Subcutaneous abdominal adipose tissue (tissue), 5 donors: ENCODE results near the gene ADGRF3.

Experiments used
- H3K27ac ChIP-seq: one replicate; pipeline ENCODE4 v1.7.0; 2013; ENCODE audit warnings: low read depth, mild to moderate bottlenecking, inconsistent platforms, low read length, moderate library complexity
- H3K27me3 ChIP-seq, 5 donors: one replicate each; pipeline ENCODE4 v1.7.0; 2013; ENCODE audit warnings: low read length in 5 of 5, inconsistent platforms in 1 of 5; ENCODE audit not compliant: control insufficient read depth in 5 of 5, insufficient read depth in 4 of 5
- H3K36me3 ChIP-seq, 5 donors: one replicate each; pipeline ENCODE4 v1.7.0; 2013; ENCODE audit warnings: low read length in 5 of 5; ENCODE audit not compliant: control insufficient read depth in 5 of 5, insufficient read depth in 5 of 5
- H3K4me1 ChIP-seq, 5 donors: one replicate each; pipeline ENCODE4 v1.7.0; 2013; ENCODE audit warnings: low read length in 5 of 5, mild to moderate bottlenecking in 3 of 5, moderate library complexity in 1 of 5; ENCODE audit not compliant: control insufficient read depth in 5 of 5, insufficient read depth in 5 of 5
- H3K4me3 ChIP-seq, 5 donors: one replicate each; pipeline ENCODE4 v1.7.0; 2013; ENCODE audit warnings: low read length in 5 of 5, low read depth in 1 of 5
- H3K9ac ChIP-seq, 5 donors: one replicate each; pipeline ENCODE4 v1.7.0; 2013; ENCODE audit warnings: low read length in 5 of 5, mild to moderate bottlenecking in 4 of 5, moderate library complexity in 3 of 5
- H3K9me3 ChIP-seq, 5 donors: one replicate each; pipeline ENCODE4 v1.7.0; 2013; ENCODE audit warnings: low read length in 5 of 5; ENCODE audit not compliant: control insufficient read depth in 5 of 5
- donor health status: healthy.
- donor health status: healthy.
- donor health status: healthy.
- donor health status: healthy.
- donor health status: healthy.

ADGRF3 gene, protein sequence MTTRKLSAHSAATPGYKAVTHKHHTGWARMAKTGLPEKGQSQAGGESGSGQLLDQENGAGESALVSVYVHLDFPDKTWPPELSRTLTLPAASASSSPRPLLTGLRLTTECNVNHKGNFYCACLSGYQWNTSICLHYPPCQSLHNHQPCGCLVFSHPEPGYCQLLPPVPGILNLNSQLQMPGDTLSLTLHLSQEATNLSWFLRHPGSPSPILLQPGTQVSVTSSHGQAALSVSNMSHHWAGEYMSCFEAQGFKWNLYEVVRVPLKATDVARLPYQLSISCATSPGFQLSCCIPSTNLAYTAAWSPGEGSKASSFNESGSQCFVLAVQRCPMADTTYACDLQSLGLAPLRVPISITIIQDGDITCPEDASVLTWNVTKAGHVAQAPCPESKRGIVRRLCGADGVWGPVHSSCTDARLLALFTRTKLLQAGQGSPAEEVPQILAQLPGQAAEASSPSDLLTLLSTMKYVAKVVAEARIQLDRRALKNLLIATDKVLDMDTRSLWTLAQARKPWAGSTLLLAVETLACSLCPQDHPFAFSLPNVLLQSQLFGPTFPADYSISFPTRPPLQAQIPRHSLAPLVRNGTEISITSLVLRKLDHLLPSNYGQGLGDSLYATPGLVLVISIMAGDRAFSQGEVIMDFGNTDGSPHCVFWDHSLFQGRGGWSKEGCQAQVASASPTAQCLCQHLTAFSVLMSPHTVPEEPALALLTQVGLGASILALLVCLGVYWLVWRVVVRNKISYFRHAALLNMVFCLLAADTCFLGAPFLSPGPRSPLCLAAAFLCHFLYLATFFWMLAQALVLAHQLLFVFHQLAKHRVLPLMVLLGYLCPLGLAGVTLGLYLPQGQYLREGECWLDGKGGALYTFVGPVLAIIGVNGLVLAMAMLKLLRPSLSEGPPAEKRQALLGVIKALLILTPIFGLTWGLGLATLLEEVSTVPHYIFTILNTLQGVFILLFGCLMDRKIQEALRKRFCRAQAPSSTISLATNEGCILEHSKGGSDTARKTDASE

DNA sequence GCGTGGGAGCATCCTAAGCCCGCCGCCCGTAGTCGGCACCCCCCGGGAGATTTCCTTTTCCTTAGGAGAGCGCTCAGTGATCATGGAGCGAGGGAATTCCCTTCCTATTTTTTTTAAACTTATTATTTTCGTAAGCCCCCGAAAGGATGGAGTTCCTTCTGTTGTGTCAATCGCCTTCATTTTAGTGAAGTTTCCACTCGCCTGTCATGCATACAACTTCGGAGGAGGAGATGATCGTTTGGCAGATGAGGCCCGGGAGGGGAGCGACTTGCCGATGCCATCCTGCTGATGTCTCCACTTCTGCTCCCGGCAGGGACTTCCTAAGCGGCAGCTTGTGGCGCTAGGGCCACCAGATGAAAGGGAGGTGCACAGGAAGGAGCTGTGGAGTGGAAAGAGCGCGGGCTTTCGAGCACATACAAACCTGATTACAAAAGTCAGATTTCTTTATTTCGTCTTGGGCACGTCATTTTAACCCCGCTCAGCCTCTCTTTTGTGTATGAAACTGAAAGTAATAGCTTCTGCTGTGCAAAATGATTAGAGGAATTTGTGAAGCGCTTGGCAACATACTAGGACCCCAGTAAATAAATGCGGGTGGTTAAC is at the start of gene ADGRF3:
Gene ADGRF3 (minus strand): TSS at position 336 of the 600 bp plus-strand sequence. CDS start 555 bp downstream, outside the sequence.
- Histone ChIP-seq H3K4me1 (peaks cover 2 to 28% (median 23%) of the 10 kb centered on the region in 5 donors), H3K27ac (peak within 1 kb of the TSS; percentile 100), H3K9ac (peak within 1 kb of the TSS; percentile 83 to 99 (median 96)), H3K36me3 (no peaks in the 10 kb centered on the region), H3K9me3 (no peaks in the 10 kb centered on the region), H3K4me3 (peak within 1 kb of the TSS; percentile 77 to 97 (median 97)), H3K27me3 (no peaks in the 10 kb centered on the region)

DNA sequence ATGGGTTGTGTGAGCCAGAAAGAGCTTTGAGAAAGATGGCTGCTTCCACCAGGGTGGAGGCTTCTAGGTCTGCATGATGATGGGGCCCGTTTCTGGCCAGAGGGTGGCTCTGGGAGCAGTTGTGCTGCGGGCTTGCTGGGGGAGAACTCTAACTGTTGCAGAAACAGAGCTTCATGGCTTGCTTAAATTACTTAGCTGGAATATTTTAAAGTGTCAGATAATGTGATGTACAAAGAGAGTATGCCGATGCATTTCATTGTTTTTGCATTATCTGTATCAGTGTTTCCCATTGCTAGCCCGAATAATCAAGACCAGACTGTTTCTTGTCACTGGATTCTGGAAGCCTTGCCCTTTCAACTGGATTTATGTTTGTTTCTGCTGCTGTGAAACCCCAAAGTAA is 48.8 kb upstream of the ADGRF3 start:
- no peaks in the 10 kb centered on the region for H3K4me1 ChIP-seq
- H3K4me3 ChIP-seq, result no peak overlapping the region
- no peak overlapping the region for H3K27ac ChIP-seq
- H3K9ac ChIP-seq, result no peak overlapping the region
- H3K27me3 ChIP-seq, result no peaks in the 10 kb centered on the region
- no peaks in the 10 kb centered on the region for H3K9me3 ChIP-seq
- H3K36me3 ChIP-seq, result peaks cover 0 to 16% (median 3%) of the 10 kb centered on the region in 5 donors

DNA sequence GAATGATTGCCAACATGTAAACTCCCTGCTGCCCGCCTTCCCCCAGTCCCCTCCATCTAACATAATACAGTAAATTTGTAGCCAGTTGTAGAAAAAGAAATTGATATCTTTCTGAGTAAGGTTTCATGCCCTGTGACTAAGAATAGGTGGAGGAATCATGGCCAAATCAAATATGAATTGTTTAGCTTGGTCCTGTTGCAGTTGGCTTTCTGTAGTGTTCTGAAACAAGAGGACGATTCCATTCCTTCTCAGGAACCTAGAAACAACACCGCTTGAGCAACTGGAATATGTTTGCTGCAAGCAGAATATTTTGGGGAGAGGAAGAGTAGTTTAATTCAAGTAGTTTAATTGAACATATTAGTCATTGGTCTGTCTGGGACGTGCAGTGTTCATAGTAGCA is 48.1 kb upstream of the ADGRF3 start:
- Histone ChIP-seq H3K4me1 (no peaks in the 10 kb centered on the region), H3K27ac (no peak overlapping the region), H3K9me3 (no peaks in the 10 kb centered on the region), H3K9ac (no peak overlapping the region), H3K27me3 (no peaks in the 10 kb centered on the region), H3K36me3 (peaks cover 0 to 20% (median 5%) of the 10 kb centered on the region in 5 donors), H3K4me3 (no peak overlapping the region)

DNA sequence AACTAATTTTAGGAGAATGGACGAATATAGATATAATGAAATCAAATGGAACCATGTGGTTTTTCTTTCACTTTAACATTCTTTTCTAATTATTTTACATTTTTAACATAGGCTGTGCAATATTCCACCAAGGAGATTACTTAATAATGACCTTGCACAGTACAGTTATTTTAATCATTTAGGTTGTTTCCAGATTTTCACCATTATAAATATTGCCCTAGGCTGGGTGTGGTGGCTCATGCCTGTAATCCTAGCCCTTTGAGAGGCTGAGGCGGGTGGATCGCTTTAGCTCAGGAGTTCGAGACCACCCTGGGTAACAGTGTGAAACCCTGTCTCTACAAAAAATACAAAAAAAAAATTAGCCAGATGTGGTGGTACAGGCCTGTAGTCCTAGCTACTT is 40.6 kb upstream of the ADGRF3 start:
- H3K36me3 ChIP-seq, result peaks cover 8 to 38% (median 23%) of the 10 kb centered on the region in 5 donors
- no peaks in the 10 kb centered on the region for H3K27me3 ChIP-seq
- H3K9me3 ChIP-seq, result no peaks in the 10 kb centered on the region

DNA sequence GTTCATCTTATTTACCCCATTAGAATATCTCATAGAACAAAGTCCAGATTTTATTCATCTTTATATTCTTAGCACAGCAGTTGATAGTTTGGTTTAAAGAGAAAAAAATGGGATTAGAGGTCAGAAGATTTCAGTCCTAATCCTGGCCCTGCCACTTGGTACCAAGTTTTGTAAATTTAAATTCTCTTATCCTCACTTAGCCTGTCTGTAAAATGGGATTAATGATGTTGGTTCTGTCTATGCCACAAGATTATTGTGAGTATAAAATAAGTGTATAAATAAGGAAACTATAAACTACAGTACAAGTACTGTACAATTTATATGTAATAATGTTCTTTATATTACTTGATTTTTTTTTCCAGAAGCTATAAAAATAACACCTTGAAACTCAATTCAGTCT is 38.0 kb upstream of the ADGRF3 start:
- Histone ChIP-seq H3K36me3 (peaks cover 10 to 27% (median 15%) of the 10 kb centered on the region in 5 donors), H3K9me3 (no peaks in the 10 kb centered on the region)

More for the DNA sequence above, 40.6 kb upstream of the ADGRF3 start:
- Histone ChIP-seq H3K4me3 (no peak overlapping the region), H3K9ac (no peak overlapping the region), H3K4me1 (no peaks in the 10 kb centered on the region), H3K27ac (no peak overlapping the region)

DNA sequence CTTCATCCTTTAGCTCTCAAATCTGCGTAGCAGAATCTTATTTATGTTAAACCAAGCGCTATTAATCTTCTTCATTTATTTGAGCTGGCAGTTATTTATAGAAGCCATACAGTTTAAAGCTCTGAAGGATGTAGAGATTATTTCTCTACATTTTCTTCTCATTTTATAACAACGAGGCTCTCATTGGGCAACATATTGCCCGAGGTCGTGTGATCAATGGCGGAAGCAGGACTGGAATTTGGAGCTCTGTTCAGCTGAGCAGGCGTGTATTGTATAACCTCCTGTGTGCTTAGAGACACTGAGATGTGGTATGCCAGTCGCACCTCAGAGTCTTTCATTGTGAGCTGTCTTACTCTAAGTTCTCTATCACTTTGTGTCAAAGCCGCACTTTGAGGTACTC is 37.6 kb upstream of the ADGRF3 start:
- Histone ChIP-seq H3K4me3 (no peak overlapping the region), H3K27ac (no peak overlapping the region), H3K4me1 (no peaks in the 10 kb centered on the region), H3K27me3 (no peaks in the 10 kb centered on the region), H3K9me3 (no peaks in the 10 kb centered on the region), H3K36me3 (peaks cover 8 to 24% (median 11%) of the 10 kb centered on the region in 5 donors), H3K9ac (no peak overlapping the region)

More for the DNA sequence above, 38.0 kb upstream of the ADGRF3 start:
- Histone ChIP-seq H3K4me1 (no peaks in the 10 kb centered on the region), H3K27ac (no peak overlapping the region), H3K9ac (no peak overlapping the region), H3K4me3 (no peak overlapping the region), H3K27me3 (no peaks in the 10 kb centered on the region)

DNA sequence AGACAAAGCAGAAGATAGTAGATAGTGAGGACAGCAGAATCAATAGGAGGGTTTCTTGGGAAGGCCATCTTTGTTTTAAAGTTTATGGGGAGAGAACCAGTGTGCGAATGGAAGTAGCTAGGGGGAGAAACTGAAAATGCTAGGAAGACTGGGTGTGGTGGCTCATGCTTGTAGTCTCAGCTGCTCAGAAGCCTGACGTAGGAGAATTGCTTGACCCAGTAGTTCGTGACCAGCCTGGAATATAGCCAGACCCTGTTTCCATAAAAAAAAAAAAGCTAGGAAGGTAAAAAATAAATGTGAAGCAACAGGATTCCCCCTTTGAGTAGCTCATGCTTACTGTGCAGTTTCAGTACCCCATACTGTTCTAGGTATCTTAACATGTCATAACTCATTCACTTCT is 36.0 kb upstream of the ADGRF3 start:
- Histone ChIP-seq H3K4me1 (no peaks in the 10 kb centered on the region), H3K36me3 (peaks cover 6 to 16% (median 10%) of the 10 kb centered on the region in 5 donors), H3K9me3 (no peaks in the 10 kb centered on the region), H3K27me3 (no peaks in the 10 kb centered on the region), H3K27ac (no peak overlapping the region), H3K4me3 (no peak overlapping the region), H3K9ac (no peak overlapping the region)

DNA sequence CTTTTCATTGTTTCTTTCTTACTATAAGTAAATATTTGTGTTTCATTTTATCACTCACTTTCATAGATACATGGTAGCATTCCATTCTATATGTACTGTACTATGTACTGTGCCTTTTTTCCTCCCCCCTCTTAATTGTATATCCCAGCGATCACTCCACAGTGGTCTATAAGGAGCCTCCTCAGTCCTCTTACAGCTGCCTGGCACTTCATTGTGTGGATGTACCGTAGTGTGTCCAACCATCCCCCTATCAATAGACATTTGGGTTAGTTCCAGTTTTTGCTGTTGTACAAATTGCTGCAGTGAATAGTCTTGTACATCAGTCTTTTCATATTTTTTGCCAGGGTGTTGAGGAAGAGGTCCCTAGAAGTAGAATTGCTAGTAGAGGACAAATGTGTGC is 33.7 kb upstream of the ADGRF3 start:
- Histone ChIP-seq H3K4me3 (no peak overlapping the region), H3K27ac (no peak overlapping the region), H3K36me3 (peaks cover 0 to 12% (median 11%) of the 10 kb centered on the region in 5 donors), H3K27me3 (no peaks in the 10 kb centered on the region), H3K9me3 (no peaks in the 10 kb centered on the region), H3K4me1 (no peaks in the 10 kb centered on the region), H3K9ac (no peak overlapping the region)

DNA sequence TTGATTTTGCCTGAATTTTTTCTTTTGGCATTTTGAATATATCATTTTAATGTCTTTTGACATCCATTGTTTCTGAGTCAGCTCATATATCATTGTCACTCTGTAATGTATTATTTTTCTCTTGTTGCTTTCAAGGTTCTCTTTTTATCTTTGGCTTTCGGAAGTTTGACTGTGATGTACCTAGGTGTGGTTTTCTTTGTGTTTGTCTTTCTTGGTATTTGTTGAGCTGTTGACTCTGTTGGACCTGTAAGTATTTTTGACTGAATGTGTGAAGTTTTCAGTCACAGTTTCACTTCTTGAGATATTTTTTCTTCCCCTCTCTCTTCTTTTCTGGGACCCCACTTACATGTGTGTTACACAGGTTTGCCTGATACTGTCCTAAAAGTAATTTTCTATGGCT is 30.2 kb upstream of the ADGRF3 start:
- Histone ChIP-seq H3K36me3 (peaks cover 5 to 32% (median 24%) of the 10 kb centered on the region in 5 donors), H3K4me3 (no peak overlapping the region)

More for the DNA sequence above, 30.2 kb upstream of the ADGRF3 start:
- Histone ChIP-seq H3K9me3 (no peaks in the 10 kb centered on the region), H3K9ac (no peak overlapping the region), H3K4me1 (no peaks in the 10 kb centered on the region), H3K27ac (no peak overlapping the region), H3K27me3 (no peaks in the 10 kb centered on the region)
